ENCODE results near the gene COL6A1. TPM values are rescaled to one million over a fixed set of nuclear protein-coding genes. Genes with fewer than 3 reads are reported as not detected.
A peak's percentile ranks its signal among the peaks of the same experiment; 100 is the strongest.

The COL6A1 gene
- total RNA-seq, 1 experiment from 2014 or later = 17.8 TPM

- H3K36me3 Mint-ChIP-seq (ENCODE audit: insufficient read depth, unreplicated experiment) = peaks cover 5% of the 10 kb centered on the region
- no peaks in the 10 kb centered on the region for H3K9me3 Mint-ChIP-seq (ENCODE audit: low read depth, unreplicated experiment)
- H3K27ac Mint-ChIP-seq (ENCODE audit: unreplicated experiment) = no peak overlapping the region
- no peak for TF ChIP-seq CTCF (IDR thresholded peaks at IDR 0.05; ENCODE audit: unreplicated experiment)
- DNase-seq = peak; percentile 59
- no peaks in the 10 kb centered on the region for H3K4me1 Mint-ChIP-seq (ENCODE audit: low read depth, unreplicated experiment)
- CTCF ChIA-PET = no interaction called here
- H3K4me3 Mint-ChIP-seq (ENCODE audit: low read depth, unreplicated experiment) = no peak overlapping the region
- H3K27me3 Mint-ChIP-seq (ENCODE audit: unreplicated experiment) = no peaks in the 10 kb centered on the region
- intact Hi-C loops (cut with micrococcal nuclease; ENCODE audit: unreplicated experiment) = no loop called here
- no TSS peak for BruUV-seq (replicated peaks)
These were observed 57.4 kb downstream of the COL6A1 start for GRCh38 chr21:46038871-46039397.

GRCh38 chr21:46039891-46040660 is 58.5 kb downstream of the COL6A1 start:
- H3K27ac Mint-ChIP-seq (ENCODE audit: unreplicated experiment) = no peak overlapping the region
- H3K27me3 Mint-ChIP-seq (ENCODE audit: unreplicated experiment) = no peaks in the 10 kb centered on the region
- H3K4me1 Mint-ChIP-seq (ENCODE audit: low read depth, unreplicated experiment) = no peaks in the 10 kb centered on the region
- TF ChIP-seq CTCF (IDR thresholded peaks at IDR 0.05; ENCODE audit: unreplicated experiment) = no peak
- no peaks in the 10 kb centered on the region for H3K9me3 Mint-ChIP-seq (ENCODE audit: low read depth, unreplicated experiment)
- intact Hi-C loops (cut with micrococcal nuclease; ENCODE audit: unreplicated experiment) = no loop called here
- no peak overlapping the region for H3K4me3 Mint-ChIP-seq (ENCODE audit: low read depth, unreplicated experiment)
- DNase-seq = no peak
- BruUV-seq (replicated peaks) = no TSS peak
- peaks cover 5% of the 10 kb centered on the region for H3K36me3 Mint-ChIP-seq (ENCODE audit: insufficient read depth, unreplicated experiment)
- CTCF ChIA-PET = no interaction called here

GRCh38 chr21:46040707-46041106 is 59.1 kb downstream of the COL6A1 start:
- intact Hi-C loops (cut with micrococcal nuclease; ENCODE audit: unreplicated experiment) = no loop called here
- CTCF ChIA-PET = no interaction called here
- no TSS peak for BruUV-seq (replicated peaks)
- DNase-seq = no peak
- Mint-ChIP-seq H3K27ac (ENCODE audit: unreplicated experiment) (no peak overlapping the region), H3K4me3 (ENCODE audit: low read depth, unreplicated experiment) (no peak overlapping the region), H3K36me3 (ENCODE audit: insufficient read depth, unreplicated experiment) (peaks cover 5% of the 10 kb centered on the region), H3K27me3 (ENCODE audit: unreplicated experiment) (no peaks in the 10 kb centered on the region), H3K9me3 (ENCODE audit: low read depth, unreplicated experiment) (no peaks in the 10 kb centered on the region), H3K4me1 (ENCODE audit: low read depth, unreplicated experiment) (no peaks in the 10 kb centered on the region)
- no peak for TF ChIP-seq CTCF (IDR thresholded peaks at IDR 0.05; ENCODE audit: unreplicated experiment)

- DNase-seq = no peak
- Mint-ChIP-seq H3K27ac (ENCODE audit: unreplicated experiment) (no peak overlapping the region), H3K4me1 (ENCODE audit: low read depth, unreplicated experiment) (no peaks in the 10 kb centered on the region), H3K9me3 (ENCODE audit: low read depth, unreplicated experiment) (no peaks in the 10 kb centered on the region), H3K4me3 (ENCODE audit: low read depth, unreplicated experiment) (no peak overlapping the region), H3K27me3 (ENCODE audit: unreplicated experiment) (no peaks in the 10 kb centered on the region), H3K36me3 (ENCODE audit: insufficient read depth, unreplicated experiment) (peaks cover 5% of the 10 kb centered on the region)
- no peak for TF ChIP-seq CTCF (IDR thresholded peaks at IDR 0.05; ENCODE audit: unreplicated experiment)
- CTCF ChIA-PET = no interaction called here
- intact Hi-C loops (cut with micrococcal nuclease; ENCODE audit: unreplicated experiment) = no loop called here
- no TSS peak for BruUV-seq (replicated peaks)
These were observed 59.6 kb downstream of the COL6A1 start for GRCh38 chr21:46041183-46041582.
